SH-SY5Y (cell line): ENCODE measurements around the gene PLCD4.

Experiments used
- GATA2 ChIP-seq: IDR thresholded peaks from 2 replicates; pipeline ENCODE4 v1.6.1; 2011; ENCODE audit warnings: mild to moderate bottlenecking, low read depth, low read length
- GATA3 ChIP-seq: IDR thresholded peaks from 2 replicates; pipeline ENCODE4 v1.6.1; 2011; ENCODE audit warnings: low read depth, mild to moderate bottlenecking, low read length, moderate library complexity

DNA sequence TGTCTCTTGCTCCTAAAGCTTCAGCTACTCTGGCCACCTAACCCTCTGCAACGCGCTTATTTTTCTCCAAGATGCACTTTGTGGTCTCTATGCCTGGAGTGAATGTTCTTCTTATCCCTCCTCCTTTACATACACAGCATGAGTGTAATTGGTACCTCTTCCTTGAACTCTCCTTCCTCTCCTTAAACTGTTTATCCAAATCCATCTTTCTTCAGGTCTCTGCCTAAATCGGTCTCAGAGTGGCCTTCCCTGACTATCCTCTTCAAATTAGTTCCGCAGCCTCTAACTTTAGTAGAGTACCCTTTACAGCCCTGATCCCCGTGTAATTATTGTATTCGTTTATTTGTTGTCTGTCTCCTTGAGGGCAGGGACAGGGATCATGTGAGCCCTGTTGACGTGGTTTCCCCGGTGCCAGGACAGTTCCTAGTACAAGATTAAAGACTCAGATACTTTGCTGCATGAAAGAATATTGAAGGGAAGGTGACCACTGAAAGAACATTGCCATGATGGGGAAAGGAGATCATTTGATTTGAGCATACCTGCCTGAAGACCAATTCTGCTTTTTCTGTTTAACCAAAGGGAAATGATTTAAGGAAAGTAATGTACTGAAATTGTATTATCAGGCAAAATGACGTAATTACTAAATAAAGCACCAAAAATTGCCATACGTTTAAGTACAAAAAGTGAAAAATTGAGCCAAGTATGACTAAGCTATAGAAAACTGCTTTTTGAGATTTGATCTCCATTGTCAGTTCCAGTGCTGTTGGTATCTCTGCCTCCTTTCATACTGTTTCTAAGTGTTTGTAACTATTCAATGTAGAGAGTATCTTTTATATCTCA lies 37.8 kb upstream of the PLCD4 start:
- TF ChIP-seq GATA2: no peak
- no peak for TF ChIP-seq GATA3
